HG03442 (cell line): ENCODE measurements around the gene NKPD1.

ENCODE experiments used
- ATAC-seq: cut with Tn5 transposase; IDR thresholded peaks from one replicate; pipeline ENCODE4 v1.9.1; 2021; ENCODE audit warnings: mild to moderate bottlenecking, moderate library complexity; ENCODE audit not compliant: unreplicated experiment

NKPD1 gene

DNA sequence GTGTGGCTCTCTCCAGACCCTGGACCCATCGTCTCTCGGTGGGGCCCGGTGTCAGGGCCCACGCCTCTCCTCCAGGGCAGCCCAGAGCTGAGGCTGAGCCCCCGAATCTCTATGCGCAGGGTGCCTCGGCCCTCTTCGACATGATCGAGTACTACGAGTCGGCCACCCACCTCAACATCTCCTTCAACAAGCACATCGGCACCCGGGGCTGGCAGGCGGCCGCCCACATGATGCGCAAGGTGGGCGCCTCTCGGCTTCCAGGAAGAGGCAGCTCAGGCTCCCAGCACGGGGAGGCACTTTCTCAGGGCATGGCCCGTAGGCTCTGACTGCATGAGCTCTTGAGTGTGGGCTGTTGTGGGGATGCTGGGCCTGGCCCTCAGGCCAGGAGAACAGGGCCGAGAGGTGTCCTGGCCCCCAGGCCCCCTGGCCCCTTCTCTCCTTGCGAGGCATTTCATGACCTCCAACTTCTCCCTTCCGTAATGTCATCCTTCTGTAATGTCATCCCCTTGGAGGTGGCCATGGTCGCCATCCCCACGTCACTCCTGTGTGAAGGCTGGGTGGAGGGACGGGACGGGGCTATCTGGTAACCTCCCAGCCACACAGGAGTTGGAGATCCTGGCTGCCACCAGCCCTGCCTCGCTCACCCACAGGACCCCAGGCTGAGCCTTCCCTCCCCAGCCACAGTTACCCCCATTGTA, 19.4 kb downstream of the NKPD1 start:
- no peak for ATAC-seq

DNA sequence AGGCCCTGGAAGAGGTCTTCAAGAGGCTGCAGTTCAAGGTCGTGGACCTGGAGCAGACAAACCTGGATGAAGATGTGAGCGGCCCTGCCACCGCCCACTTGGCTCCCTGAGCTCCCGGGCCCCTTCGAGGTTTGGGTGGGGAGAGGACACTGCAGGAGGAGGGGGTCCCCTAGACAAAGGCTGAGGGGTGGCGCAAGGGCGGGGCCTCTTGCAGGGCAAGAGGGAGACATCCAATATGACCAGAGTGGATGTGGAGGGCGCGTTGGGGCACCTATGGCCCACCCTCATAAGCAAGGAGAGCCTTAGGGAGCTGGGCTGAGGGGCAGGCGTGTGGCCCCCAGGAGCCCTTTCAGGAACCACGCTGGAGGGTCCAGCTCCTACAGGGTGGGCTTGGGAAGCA, 20.2 kb downstream of the NKPD1 start:
- no peak for ATAC-seq

DNA sequence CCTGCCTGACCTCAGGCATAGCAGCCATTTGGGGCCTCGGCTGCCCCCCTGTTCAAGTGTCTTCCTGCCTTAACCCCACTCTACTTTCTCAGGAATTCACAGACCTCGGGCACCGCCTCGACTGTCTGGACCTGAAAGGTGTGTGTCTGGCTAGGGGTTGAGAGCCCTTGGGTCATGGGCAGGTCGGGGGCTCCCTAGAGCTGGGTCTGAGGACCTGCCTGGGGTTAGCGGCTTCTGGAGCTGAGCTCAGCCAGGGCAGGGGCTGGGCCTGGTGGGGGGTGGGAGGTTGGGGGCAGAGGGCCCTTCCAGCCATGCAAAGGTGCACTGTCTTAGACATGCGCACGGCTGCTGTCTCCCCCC, 20.7 kb downstream of the NKPD1 start:
- ATAC-seq, result no peak

DNA sequence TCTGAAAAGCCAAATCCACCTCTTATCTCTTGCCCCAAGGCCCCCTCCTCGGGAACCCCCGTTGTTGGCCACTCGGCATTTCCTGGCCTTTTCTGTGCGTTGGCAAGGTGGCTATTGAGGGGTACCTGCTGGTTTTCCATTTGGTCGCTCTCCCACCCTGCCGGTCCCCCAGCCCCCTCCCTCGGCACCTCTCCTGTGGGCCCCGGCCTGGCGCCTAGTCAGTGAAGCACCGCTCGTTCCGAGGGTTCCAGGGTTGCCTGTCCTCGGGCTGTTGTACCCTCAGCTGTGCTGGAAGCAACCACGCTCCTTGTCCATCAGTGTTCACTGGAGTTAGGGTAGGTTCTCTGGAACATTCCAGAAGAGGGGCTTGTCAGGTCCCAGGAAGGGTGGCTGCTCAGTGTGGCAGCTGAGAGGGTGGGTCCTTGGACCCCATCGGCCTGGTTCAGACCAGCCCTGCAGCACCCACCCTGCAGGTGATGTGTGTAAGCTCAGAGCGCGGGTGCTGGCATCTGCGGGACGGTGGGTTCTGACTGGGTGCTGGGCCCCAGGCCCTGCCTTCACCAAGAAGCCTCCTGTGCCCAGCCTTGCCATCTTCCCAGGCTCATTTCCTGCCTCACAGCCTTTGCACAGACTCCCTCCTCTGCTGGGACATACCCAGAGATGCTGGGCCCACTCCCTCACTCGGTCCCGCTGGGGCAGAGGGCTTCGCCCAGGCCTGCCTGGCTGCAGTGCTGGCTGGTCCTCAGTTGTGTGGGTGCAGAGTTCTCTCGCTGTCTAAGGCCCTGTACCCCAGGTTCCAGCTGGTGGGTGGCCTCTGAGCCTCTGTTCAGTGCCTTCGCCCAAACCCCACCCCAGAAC, 21.3 kb downstream of the NKPD1 start:
- no peak for ATAC-seq

DNA sequence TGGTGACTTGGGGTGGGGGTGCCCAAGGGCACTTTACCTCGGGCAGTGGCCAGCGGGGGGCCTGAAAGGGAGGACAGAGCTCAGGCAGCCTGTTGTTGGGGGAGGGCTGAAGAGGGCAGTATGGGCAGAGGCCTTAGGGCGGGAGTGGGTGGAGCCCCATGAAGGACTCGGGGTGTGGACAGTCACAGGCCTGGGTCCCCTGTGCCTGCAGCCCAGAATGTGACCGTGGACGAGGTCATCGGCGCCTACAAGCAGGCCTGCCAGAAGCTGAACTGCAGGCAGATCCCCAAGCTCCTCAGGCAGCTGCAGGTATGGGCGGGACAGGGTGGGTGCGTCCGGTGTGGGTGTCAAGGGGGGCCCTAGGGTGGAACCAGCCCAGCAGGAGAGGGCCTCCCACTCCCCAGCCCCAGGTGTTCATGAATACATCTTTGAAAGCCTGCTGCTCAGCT, 22.5 kb downstream of the NKPD1 start:
- ATAC-seq, result no peak

DNA sequence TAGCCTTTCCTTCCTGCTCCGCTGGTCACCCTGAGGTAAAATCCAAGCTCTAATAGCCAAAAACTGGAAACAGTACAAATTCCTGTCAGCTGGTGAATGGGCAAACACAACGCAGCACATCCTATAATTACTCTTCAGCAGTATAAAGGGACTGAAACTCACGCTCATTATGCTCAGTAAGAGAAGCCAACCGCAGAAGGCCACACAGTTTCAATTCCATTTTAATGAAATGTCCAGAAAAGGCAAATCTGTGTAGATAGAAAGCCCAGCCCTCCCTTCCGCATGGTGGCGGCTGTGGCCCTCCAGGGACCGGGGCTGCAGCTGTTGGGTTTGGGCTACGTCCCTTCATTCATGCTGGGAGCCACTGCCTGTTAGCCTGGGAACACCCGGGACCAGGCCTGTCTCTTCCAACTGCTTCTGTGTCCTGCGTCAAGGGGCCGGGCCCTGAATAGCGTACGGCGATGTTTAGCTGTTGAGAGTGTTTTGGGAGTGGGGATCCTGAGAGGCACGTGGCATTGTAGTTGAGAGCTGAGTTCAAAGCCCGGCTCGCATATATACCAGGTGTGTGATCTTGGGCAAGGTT, 23.5 kb downstream of the NKPD1 start:
- peak; percentile 68 for ATAC-seq

DNA sequence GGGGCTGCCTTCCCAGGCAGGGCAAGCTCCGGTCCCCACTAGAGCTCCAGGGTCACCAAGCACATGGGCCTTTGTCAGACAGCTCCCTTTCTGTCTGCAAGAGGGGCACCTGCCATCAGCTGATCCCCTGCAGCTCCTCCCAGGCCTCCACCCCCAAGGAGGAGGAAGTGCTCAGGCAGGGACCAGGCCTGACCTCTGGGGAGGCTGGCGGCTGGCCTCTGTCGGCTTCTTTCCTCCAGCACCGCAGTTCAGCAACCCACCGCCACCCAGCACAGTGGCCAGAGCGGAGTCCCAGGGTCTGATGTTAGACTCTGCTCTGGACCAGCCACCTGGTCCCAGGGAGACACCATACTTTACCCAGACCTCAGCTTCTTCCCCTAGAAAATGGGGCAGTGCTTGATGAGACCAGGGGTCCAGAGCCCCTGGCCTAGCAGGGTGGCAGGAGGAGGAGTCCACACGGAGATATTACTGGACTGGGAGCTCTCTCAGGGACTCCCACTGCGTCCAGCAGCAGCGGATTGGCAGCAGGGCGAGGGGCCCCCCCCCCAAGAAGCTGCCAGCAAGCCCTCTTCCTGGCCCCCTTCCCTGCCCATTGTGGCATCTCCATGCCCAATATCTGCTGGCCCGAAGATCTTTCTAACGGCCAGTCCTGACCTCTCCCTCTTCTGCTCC, 24.1 kb downstream of the NKPD1 start:
- no peak for ATAC-seq

DNA sequence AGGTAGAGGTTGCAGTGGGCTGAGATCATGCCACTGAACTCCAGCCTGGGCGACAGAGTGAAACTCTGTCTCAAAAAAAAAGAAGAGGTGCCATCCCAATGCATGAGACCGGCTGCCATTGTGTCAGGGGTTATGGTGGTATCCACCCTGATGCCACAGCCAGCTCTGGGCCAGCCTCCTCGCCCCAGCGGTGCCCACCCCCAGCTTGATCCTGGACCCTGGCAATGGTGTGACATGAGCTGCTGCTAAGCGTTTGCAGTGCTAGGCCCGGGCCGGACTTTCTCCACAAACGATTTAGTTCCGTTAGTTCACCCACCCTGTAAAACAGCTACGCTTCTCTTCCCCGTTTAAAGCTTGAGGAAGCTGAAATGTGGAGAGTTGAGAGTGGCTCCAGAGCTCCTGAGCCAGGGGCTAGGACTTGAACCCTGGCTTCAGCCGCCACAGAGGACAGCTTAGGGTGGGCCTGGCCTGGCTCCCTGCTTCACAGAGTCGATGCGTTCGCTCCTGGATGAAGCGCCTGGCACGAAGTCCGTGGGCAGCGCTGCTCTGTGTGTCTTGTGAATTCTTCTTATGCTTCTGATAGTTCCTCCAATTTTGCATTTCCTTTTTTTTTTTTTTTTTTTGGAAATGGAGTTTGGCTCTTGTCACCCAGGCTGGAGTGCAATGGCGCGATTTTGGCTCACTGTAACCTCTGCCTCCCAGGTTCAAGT, 25.5 kb downstream of the NKPD1 start:
- ATAC-seq, result no peak

DNA sequence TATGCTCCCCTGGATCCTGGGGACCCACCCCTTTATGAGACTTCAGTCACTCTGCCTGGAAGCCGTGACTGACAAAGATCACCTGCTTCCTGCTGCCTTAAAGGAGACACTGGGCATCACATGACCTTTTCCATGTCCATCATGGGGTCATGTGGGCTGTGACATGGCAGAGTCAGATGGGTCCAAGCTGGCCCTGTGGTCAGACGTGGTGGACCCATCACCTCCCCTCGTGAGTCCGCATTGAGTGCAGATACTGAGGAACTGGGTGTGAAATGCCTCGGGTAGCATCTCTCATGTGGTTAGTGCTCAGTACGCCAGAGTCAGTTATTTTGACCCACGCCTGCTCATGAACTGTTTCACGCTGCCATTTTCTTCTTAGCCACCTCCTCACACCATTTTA, 27.1 kb downstream of the NKPD1 start:
- ATAC-seq, result no peak

DNA sequence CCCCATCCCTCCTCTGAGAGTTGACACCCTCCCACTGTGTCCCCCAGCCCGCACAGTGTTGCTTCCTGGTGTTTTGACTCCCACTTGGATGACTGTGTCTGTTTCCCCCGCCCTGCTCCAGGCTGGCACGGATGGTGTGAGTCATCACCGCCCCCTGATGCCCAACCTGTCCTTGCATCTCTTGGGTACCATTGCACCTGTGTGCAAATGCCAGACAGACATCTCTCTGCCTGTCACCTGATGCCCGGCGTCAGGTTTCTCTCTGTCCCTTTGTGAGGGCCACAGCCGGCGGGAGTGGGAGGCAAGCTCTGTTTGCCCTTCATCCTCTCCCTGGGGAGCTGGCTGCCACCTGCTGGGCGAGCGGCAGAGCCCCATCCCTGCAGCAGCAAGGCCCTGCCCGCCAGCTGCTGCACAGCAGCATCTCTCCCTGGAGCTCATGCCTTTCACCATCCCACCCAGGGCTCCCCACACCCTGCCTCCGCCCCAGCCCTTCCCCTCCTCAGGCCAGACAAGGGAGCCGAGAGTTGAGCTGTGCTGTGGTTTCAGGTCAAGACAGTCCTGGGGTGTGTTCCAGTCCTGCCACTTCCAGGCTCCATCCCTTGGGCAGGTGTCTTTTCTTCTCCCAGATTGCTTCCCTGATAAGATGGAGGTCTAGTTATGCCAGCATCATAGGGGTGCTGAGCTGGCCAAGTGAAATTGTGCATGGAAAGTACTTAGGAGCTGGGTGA, 29.7 kb downstream of the NKPD1 start:
- ATAC-seq, result no peak

DNA sequence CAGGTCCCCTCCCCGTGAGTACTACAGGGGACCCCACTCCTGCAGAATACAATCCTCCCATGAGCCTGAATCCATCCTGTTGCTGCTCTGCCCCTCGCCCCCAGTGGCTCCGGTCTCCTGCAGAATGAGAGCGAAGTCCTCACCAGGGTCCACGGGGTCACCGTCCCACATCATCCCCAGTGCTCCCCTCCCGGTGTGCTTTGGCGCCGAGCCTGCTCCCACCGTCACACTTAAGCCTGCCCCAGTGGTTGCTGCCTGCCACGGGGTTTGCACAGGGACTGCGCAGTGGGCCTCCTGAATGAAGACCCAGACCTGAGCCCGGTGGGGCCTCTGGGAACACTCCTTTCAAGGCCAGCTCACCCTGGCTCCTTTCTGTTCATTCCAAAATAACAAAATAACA, 30.5 kb downstream of the NKPD1 start:
- ATAC-seq, result no peak

DNA sequence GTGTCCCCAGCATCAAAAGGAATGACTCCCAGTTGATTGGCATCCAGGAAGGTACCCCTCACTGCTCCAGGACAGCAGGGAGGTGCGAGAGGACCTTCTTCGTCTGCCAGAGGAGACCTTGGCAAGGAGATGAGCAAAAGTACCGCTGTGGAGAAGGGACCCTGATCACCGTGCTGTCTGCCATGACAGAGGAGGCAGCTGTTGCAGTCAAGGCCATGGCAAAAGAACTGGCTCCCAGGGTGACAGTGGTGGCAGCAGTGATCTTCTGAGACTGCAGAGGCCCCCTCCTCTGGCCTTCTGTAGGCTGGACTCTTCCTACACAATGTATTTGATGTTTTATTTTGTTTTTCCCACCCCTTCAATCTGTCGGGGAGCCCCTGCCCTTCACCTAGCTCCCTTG, 32.0 kb downstream of the NKPD1 start:
- ATAC-seq, result no peak

DNA sequence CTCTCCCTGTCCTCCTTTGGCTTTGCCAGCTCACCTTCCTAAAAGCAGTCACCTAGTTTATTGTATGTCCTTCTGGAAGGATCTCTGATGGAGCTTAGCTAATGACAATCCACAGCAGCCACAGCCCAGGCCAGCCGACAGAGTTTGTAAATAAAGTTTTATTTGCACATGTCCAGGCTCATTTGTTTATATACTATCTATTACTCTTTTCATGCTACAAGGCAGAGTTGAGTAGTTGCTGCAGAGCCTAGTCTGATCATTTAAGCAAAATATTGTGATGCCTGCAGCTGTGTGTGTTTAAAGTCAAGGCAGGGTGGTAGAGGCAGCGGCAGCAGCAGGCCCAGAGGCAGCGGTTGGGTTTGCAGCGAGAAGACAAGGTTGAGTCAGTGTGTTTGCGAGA, 32.6 kb downstream of the NKPD1 start:
- no peak for ATAC-seq

DNA sequence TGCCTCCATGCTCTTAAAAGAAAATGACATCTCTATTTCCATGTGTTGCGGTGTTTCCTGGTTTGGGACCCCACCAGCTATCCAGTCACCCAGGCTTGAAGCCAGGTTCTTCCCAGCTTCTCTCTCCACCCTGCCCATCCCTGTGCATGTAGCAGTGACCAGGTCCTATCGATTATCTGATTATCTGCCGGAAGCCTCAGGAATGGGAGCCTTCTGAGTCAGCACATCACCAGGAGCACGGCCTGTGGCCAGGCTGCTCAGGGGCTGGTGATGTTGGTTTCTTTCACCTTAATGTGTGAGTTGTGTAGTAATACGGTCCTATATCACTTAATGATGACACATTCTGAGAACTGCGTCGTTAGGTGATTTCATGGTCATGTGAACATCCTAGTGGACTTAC, 34.1 kb downstream of the NKPD1 start:
- no peak for ATAC-seq

DNA sequence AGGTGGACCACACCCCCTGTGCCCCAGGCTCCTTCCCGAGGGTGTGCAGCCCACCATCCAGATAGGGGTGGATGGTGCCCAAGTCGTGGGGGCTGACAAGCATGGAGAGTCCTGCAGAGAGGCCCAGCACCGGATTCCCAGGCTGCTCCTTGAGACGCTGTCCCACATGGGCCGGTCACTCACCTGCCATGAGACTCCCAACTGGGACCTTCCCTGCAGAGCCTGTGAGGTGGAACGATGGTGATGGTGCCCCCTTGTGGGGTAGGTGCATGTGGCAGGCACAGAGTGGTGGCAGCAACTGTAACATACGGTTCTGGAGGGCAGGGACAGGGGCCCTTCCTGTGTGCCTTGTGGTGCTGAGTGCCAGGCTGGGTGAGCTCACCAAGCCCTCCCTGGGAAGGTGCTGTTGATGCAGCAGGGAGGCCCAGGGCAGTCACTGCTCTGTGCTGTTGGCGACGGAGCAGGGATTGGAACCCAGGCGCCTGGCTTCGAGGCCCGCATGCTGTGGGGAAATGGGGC, 34.7 kb downstream of the NKPD1 start:
- no peak for ATAC-seq

DNA sequence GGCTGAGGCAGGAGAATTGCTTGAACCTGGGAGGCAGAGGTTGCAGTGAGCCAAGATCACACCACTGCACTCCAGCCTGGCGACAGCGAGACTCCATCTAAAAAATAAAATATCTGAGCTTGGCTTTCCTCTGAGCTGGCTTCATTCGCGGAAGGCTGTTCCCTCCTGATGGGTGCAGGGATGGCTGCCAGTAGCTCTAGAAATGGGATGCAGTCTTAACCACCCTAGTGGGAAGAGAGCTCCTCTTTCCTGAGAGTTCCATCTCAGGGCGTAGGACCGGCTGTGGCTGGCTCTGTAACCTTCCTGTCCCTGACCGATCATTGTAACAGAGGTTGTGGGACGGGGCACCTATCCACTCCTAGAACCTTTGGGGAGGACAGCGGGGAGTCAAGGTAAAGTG, 35.4 kb downstream of the NKPD1 start:
- no peak for ATAC-seq

DNA sequence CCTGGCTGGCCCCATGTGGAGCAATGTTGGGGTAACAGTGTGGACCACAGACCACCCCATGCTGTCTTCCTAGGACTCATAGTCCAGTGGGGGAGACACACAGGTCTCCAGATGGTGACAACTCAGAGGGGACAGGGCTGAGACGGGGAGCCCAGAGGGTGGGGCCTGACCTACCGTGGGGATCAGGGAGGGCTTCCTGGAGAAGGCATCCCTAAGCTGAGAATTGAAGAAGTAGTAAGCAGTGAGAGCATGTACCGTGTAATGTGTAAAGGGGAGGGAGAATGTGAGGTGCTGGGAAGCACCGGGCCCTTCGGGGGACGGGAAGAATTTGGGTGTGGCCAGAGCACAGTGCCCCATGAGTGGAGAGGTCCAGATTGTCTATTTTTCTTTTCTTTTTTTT, 36.8 kb downstream of the NKPD1 start:
- ATAC-seq, result no peak

DNA sequence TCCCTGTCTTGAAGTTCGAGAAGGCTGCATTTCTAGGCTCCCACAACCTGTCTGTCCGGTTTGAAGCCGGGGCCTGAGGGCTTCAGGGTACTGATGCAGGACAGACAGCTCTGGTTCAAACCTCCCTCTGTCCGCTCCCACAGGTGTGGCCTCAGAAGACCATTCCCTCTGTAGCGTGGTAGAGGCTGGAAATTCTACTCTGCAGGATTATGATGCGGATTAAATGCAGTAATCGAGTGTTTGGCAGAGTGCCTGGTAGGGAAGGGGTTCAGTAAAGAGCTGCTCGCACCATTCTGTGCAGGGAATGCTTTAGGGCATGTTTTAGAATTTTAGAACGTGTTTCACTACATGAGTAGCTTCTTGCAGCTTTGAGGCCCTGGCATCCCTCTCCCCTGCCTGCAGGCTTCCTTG, 37.3 kb downstream of the NKPD1 start:
- no peak for ATAC-seq

DNA sequence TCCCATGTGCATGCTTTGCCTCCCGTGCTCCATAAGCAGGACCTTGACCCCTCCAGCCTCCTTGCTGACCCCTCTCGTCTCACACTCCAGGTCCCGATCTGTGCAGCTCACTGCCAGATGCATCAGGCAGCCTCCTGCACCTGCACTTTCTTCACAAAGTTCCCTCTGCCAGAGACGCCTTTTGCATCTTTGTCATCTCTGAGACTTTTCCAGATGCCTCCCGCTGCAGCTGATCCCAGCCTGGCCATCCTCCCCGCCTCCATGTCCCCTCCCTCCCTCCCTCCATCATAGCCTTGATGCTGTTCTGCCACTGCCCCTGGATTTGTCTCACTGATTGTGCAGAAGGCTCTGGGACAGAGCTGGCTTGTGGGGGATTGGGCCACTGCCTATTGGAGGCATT, 38.0 kb downstream of the NKPD1 start:
- ATAC-seq, result no peak

DNA sequence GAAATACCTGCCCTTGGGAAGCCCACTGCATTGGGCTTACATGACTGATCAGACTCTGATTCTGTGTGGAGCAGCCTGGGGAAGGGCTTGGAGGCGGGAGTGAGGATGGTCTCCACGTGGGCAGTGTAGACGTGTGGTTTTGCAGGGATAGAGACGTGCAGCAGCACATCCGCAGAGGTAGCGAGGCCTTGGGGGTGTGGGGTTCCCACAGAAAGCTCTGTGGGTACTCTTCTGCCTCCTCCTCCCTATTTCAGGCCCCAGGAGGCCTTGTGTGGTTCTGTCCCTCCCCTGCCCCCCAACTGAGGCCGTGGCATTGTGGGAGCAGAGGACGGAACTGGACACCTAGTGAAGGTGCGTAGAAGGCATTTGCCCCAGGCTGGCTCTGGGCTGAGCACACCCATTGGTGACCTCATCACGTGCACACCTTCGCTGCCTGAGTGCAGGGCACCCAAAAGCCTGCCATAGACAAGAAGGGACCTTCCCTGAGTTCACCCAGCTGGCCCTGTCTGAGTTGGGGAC, 38.9 kb downstream of the NKPD1 start:
- ATAC-seq, result no peak
